Measurements from ENCODE around the gene BHLHE23.

The BHLHE23 gene

DNA sequence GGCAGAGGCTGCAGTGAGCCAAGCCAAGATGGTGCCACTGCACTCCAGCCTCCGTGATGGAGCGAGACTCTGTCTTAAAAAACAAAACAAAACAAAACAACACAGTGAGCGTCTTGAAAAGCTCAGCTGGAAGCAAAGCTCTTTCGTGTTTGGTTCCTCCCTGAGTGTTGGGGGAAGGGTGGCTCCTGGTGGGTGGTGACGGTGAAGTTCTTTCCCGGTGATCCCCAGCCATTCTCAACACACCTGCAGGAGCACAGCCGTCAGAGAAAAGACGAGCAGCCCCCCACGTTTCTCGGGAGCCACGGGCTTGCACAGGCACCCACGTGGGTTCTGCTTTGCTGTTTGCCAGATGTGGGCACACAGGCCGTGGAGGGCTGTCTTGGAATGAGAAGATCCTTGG, 3.2 kb downstream of the BHLHE23 start:
- Histone ChIP-seq H3K4me2 (no peak overlapping the region), H2AFZ (ENCODE audit: low read depth) (no peak overlapping the region), H3K4me1 (ENCODE audit: low read depth, poor library complexity, severe bottlenecking) (peaks cover 1% of the 10 kb centered on the region), H3K4me3 (IDR thresholded peaks at IDR 0.05; ENCODE audit: insufficient read depth, low read depth, low read length) (no peak overlapping the region), H4K20me1 (ENCODE audit: insufficient read depth) (no peaks in the 10 kb centered on the region), H3K27ac (no peak overlapping the region), H3K79me2 (ENCODE audit: insufficient read depth, low read depth) (no peaks in the 10 kb centered on the region), H3K27me3 (ENCODE audit: insufficient read depth, low read depth) (peaks cover 88% of the 10 kb centered on the region), H3K36me3 (ENCODE audit: insufficient read depth) (no peaks in the 10 kb centered on the region), H3K9ac (no peak overlapping the region)
- TF ChIP-seq, protein P1, sequence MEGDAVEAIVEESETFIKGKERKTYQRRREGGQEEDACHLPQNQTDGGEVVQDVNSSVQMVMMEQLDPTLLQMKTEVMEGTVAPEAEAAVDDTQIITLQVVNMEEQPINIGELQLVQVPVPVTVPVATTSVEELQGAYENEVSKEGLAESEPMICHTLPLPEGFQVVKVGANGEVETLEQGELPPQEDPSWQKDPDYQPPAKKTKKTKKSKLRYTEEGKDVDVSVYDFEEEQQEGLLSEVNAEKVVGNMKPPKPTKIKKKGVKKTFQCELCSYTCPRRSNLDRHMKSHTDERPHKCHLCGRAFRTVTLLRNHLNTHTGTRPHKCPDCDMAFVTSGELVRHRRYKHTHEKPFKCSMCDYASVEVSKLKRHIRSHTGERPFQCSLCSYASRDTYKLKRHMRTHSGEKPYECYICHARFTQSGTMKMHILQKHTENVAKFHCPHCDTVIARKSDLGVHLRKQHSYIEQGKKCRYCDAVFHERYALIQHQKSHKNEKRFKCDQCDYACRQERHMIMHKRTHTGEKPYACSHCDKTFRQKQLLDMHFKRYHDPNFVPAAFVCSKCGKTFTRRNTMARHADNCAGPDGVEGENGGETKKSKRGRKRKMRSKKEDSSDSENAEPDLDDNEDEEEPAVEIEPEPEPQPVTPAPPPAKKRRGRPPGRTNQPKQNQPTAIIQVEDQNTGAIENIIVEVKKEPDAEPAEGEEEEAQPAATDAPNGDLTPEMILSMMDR (conservative IDR thresholded peaks at IDR 0.05; ENCODE audit: low read depth, low read length) = no peak

DNA sequence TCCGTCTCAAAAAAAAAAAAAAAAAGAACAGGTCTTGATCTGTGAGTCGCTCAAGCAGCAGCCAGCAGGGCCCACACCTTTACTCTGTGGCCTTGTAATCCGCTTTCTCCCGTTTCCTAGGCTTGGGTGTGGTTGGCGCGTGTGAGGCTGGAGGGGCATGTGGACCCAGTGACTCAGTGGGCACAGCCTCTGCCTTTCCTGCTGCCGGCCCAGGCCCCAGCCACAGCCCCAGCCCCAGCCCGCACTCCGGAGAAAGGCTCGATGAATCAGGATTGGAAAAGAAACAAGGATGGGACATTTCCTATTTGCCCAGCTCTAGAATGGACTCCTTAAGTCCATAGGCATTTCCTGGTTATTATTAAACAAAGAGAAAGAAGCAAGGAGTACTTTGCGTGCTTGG, 4.3 kb downstream of the BHLHE23 start:
- Histone ChIP-seq H3K9ac (no peak overlapping the region), H3K4me2 (no peak overlapping the region), H3K79me2 (ENCODE audit: insufficient read depth, low read depth) (no peaks in the 10 kb centered on the region), H3K4me3 (IDR thresholded peaks at IDR 0.05; ENCODE audit: insufficient read depth, low read depth, low read length) (no peak overlapping the region), H3K36me3 (ENCODE audit: insufficient read depth) (no peaks in the 10 kb centered on the region), H3K4me1 (ENCODE audit: low read depth, poor library complexity, severe bottlenecking) (no peaks in the 10 kb centered on the region), H4K20me1 (ENCODE audit: insufficient read depth) (no peaks in the 10 kb centered on the region), H3K27me3 (ENCODE audit: insufficient read depth, low read depth) (peaks cover 88% of the 10 kb centered on the region), H2AFZ (ENCODE audit: low read depth) (no peak overlapping the region), H3K27ac (no peak overlapping the region)
- TF ChIP-seq, protein P1 (conservative IDR thresholded peaks at IDR 0.05; ENCODE audit: low read depth, low read length) = no peak

DNA sequence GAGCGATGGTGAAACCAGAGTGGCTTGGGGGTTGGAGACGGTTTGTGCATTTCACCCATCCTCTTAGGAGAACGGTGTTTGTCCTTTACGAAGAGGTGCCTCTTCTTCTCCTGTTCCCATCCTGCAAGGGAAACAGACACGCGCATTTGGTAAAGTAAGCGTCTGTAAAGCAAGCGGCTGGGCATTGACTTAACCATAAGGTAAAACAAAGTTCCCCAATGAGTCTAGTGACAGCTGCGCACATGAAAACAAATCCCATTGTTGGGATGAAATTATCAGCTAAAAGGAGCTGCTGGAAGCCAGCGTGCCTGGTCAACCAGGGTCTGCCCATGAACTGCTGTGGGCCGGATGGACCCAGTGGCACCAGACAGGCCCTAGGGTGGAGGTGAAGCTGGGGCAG, 5.8 kb downstream of the BHLHE23 start:
- Histone ChIP-seq H3K4me2 (no peak overlapping the region), H3K27me3 (ENCODE audit: insufficient read depth, low read depth) (peaks cover 100% of the 10 kb centered on the region)
- TF ChIP-seq, protein P1 (conservative IDR thresholded peaks at IDR 0.05; ENCODE audit: low read depth, low read length) = no peak

DNA sequence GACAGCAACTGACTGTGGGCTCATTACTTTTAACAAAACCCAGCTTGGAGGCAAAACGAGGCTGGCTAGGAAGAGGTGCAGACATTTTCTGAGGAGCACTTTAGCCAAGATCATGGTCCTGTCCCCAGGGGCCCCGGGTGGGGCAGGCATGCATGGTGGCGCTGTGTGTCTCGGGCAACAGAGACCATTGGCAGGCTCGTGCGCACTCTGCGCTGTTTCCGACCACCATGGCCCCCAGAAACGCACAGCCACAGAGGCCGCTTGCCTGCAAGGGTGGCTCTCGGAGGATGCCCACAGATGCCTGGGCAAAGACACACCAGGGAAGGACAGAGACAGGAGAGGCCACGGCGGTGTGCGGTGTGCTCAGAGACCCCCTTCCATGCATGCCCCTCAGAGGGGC, 6.7 kb downstream of the BHLHE23 start:
- Histone ChIP-seq H3K36me3 (ENCODE audit: insufficient read depth) (no peaks in the 10 kb centered on the region), H3K4me3 (IDR thresholded peaks at IDR 0.05; ENCODE audit: insufficient read depth, low read depth, low read length) (no peak overlapping the region), H3K9ac (no peak overlapping the region), H2AFZ (ENCODE audit: low read depth) (no peak overlapping the region), H4K20me1 (ENCODE audit: insufficient read depth) (no peaks in the 10 kb centered on the region), H3K4me2 (no peak overlapping the region), H3K4me1 (ENCODE audit: low read depth, poor library complexity, severe bottlenecking) (no peaks in the 10 kb centered on the region), H3K27ac (no peak overlapping the region), H3K79me2 (ENCODE audit: insufficient read depth, low read depth) (no peaks in the 10 kb centered on the region), H3K27me3 (ENCODE audit: insufficient read depth, low read depth) (peaks cover 100% of the 10 kb centered on the region)
- TF ChIP-seq, protein P1 (conservative IDR thresholded peaks at IDR 0.05; ENCODE audit: low read depth, low read length) = no peak

More for the DNA sequence above, 5.8 kb downstream of the BHLHE23 start:
- Histone ChIP-seq H3K4me3 (IDR thresholded peaks at IDR 0.05; ENCODE audit: insufficient read depth, low read depth, low read length) (no peak overlapping the region), H3K4me1 (ENCODE audit: low read depth, poor library complexity, severe bottlenecking) (no peaks in the 10 kb centered on the region), H3K27ac (no peak overlapping the region), H3K36me3 (ENCODE audit: insufficient read depth) (no peaks in the 10 kb centered on the region), H2AFZ (ENCODE audit: low read depth) (no peak overlapping the region), H4K20me1 (ENCODE audit: insufficient read depth) (no peaks in the 10 kb centered on the region), H3K79me2 (ENCODE audit: insufficient read depth, low read depth) (no peaks in the 10 kb centered on the region), H3K9ac (no peak overlapping the region)

Measured in KMS-11 (cell line).